Gastrocnemius medialis (tissue), 4 donors: Measurements from ENCODE around the gene OXT. TPM values are rescaled to one million over a fixed set of nuclear protein-coding genes. Genes with fewer than 3 reads are reported as not detected.

Source experiments
- ATAC-seq, 2 donors: fragments of 150-250 bp; one replicate each; pipeline ENCODE4 v1.9.1; 2016
- DNase-seq, 2 donors: peaks; one replicate each; pipeline ENCODE4 v3.0.0-alpha.2; 2019
- H3K27ac ChIP-seq, 4 donors: fragments of 200-600 bp; sonication (generic); 1 replicate in 1 of 4; 2 replicates in 3 of 4; pipeline ENCODE4 v1.5.1; 2016 to 2018; ENCODE audit warnings: mild to moderate bottlenecking in 2 of 4, moderate library complexity in 1 of 4
- H3K27me3 ChIP-seq, 3 donors: fragments of 200-600 bp; sonication (generic) in 2 of 3; 1 replicate in 1 of 3; 2 replicates in 2 of 3; pipeline versions ENCODE4 v1.5.1 to v1.6.0; 2016 to 2019; ENCODE audit warnings: mild to moderate bottlenecking in 1 of 3, moderate library complexity in 1 of 3
- H3K36me3 ChIP-seq, 2 donors: fragments of 200-600 bp; sonication (generic) in 1 of 2; one replicate each; pipeline ENCODE4 v1.5.1; 2017 to 2018
- H3K4me1 ChIP-seq, 2 donors: fragments of 200-600 bp; sonication (generic) in 1 of 2; one replicate each; pipeline ENCODE4 v1.5.1; 2016 to 2017; ENCODE audit warnings: mild to moderate bottlenecking in 2 of 2
- H3K4me3 ChIP-seq, 4 donors: fragments of 200-600 bp; sonication (generic) in 3 of 4; 1 replicate in 1 of 4; 2 replicates in 3 of 4; pipeline ENCODE4 v1.5.1; 2016 to 2019; ENCODE audit warnings: mild to moderate bottlenecking in 2 of 4
- H3K9me3 ChIP-seq, 3 donors: fragments of 200-600 bp; sonication (generic) in 2 of 3; 1 replicate in 1 of 3; 2 replicates in 2 of 3; pipeline ENCODE4 v1.5.1; 2016 to 2019
- POLR2A ChIP-seq, 2 donors: fragments of 450-650 bp; IDR thresholded peaks; one replicate each; pipeline ENCODE4 v1.6.1; 2017; ENCODE audit warnings: antibody characterized with exemption in 2 of 2, mild to moderate bottlenecking in 2 of 2, moderate library complexity in 2 of 2
- in situ Hi-C, 4 donors: fragments of 200-750 bp; cut with MboI; loops; one replicate each; pipeline versions ENCODE4 v1.15.0 to v1.8.0; 2017; ENCODE audit warnings: low sequenced_read_pairs in 4 of 4
- intact Hi-C: fragments of 100-400 bp; cut with DNase I; formaldehyde crosslinking; loops from one replicate; pipeline ENCODE4 v1.15.1; 2023; ENCODE audit warnings: low total_unique reads
- total RNA-seq, 4 donors: library from RNA; depleted of rRNA; stranded (reverse); fragments of >200 nt; gene quantifications; one replicate each; pipeline versions ENCODE4 v1.1.0 to v1.2.3, GENCODE V29; 2016
- TF ChIP-seq, protein P1 (sequence below), 5 experiments: fragments of 450-650 bp in 3 of 5; fragments of 200-600 bp in 2 of 5; sonication (generic) in 2 of 5; IDR thresholded peaks in 4 of 5; conservative IDR thresholded peaks in 1 of 5; 1 replicate in 4 of 5; 2 replicates in 1 of 5; pipeline ENCODE4 v1.5.1; 2016 to 2019; ENCODE audit warnings: antibody characterized with exemption in 5 of 5, mild to moderate bottlenecking in 3 of 5, moderate library complexity in 3 of 5

OXT gene
- total RNA-seq, 4 donors from 2014 or later, result 2.2 TPM; not detected in 3

DNA sequence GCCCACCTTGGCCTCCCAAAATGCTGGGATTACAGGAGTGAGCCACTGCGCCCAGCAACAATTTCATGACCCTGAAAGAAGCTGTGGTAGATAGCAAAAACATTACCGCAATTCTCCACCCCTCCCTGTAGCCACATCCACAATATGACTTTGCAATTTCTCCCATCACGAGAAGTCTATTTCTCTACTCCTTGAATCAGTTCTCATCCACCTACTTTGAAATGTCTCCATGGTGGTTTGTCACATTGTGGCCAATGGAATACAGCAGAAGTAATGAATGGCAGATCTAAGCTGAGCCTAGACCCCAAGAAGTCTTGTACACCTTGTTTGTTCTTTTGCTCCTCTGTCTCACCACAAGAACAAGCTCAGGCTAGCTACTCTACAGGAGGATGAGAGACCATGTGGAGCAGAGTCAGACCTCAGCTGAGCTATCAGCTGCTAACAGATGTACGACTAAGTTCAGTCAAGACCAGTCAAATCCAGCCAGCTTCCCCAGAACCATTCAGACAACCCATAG, 6.3 kb downstream of the OXT start:
- ATAC-seq, result no peak
- in situ Hi-C loops (no loop called here), intact Hi-C loops (no loop called here)
- Histone ChIP-seq H3K4me1 (peaks cover 11% of the 10 kb centered on the region in 2 donors), H3K9me3 (no peaks in the 10 kb centered on the region), H3K4me3 (no peak overlapping the region), H3K27ac (no peak overlapping the region), H3K27me3 (peaks cover 3 to 6% (median 4%) of the 10 kb centered on the region in 3 donors), H3K36me3 (no peaks in the 10 kb centered on the region)
- no peak for TF ChIP-seq POLR2A (IDR thresholded peaks at IDR 0.05)
- TF ChIP-seq, protein P1, sequence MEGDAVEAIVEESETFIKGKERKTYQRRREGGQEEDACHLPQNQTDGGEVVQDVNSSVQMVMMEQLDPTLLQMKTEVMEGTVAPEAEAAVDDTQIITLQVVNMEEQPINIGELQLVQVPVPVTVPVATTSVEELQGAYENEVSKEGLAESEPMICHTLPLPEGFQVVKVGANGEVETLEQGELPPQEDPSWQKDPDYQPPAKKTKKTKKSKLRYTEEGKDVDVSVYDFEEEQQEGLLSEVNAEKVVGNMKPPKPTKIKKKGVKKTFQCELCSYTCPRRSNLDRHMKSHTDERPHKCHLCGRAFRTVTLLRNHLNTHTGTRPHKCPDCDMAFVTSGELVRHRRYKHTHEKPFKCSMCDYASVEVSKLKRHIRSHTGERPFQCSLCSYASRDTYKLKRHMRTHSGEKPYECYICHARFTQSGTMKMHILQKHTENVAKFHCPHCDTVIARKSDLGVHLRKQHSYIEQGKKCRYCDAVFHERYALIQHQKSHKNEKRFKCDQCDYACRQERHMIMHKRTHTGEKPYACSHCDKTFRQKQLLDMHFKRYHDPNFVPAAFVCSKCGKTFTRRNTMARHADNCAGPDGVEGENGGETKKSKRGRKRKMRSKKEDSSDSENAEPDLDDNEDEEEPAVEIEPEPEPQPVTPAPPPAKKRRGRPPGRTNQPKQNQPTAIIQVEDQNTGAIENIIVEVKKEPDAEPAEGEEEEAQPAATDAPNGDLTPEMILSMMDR (IDR thresholded peaks at IDR 0.05 in 4 of 5, conservative IDR thresholded peaks at IDR 0.05 in 1 of 5), result no peak
- no peak for DNase-seq

DNA sequence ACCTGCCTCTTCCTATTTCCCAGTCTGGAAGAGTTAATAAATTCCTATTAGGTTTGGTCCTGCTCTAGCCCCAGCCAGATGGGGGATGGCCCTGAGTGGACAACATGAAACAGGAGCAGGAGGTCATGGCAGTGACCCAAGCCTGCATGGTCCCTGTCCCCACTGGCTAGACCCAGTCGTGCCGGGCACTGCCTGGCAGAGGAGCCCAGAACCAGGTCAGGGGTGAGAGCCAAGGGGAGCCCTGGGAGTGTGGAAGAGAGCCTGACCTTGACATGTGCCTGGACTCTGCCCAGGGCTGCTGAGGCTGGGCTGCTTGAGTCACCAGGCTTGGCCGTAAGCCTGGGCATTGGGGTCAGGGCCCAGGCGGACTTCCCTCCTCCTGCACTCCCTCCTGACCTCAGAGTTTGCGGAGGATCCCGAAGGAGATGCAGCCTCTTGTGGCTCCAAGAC, 9.5 kb downstream of the OXT start:
- H3K36me3 ChIP-seq, result no peaks in the 10 kb centered on the region
- peak; percentile 80 to 88 for DNase-seq
- no peak overlapping the region for H3K4me3 ChIP-seq
- H3K27ac ChIP-seq, result peak overlapping the region; percentile 45 to 66 (median 56)
- intact Hi-C loops (no loop called here), in situ Hi-C loops (no loop called here)
- peaks cover 5 to 15% (median 10%) of the 10 kb centered on the region in 3 donors for H3K27me3 ChIP-seq
- H3K9me3 ChIP-seq, result no peaks in the 10 kb centered on the region
- ATAC-seq, result peak; percentile 95 to 96
- TF ChIP-seq, protein P1 (IDR thresholded peaks at IDR 0.05 in 4 of 5, conservative IDR thresholded peaks at IDR 0.05 in 1 of 5), result no peak
- no peak for TF ChIP-seq POLR2A (IDR thresholded peaks at IDR 0.05)
- H3K4me1 ChIP-seq, result peaks cover 11% of the 10 kb centered on the region in 2 donors

DNA sequence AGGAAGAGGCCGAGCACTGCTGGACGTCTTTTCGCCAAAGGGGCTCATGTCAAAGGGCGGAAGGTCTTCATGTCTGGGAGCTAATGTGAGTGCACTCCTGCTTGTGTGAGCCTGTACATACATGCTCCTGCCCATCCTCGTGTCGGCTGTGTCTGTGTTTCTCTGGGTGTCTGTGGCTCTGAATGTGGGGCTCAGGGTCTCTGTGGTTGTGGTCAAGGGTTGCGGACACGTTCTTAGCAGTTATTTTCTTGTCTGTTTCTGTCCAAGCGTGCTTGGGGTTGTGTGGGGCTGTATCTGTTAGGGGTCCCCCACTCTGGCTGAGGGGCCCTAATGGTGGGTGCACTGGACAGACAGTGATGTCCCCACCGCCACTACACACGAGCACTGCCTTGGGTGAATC, 10.2 kb downstream of the OXT start:
- no peak overlapping the region for H3K27ac ChIP-seq
- TF ChIP-seq, protein P1 (IDR thresholded peaks at IDR 0.05 in 4 of 5, conservative IDR thresholded peaks at IDR 0.05 in 1 of 5), result no peak
- TF ChIP-seq POLR2A (IDR thresholded peaks at IDR 0.05), result no peak
- no peak overlapping the region for H3K4me3 ChIP-seq
- DNase-seq, result no peak
- intact Hi-C loops (no loop called here), in situ Hi-C loops (no loop called here)
- H3K4me1 ChIP-seq, result peaks cover 11% of the 10 kb centered on the region in 2 donors
- no peaks in the 10 kb centered on the region for H3K9me3 ChIP-seq
- peaks cover 5 to 15% (median 10%) of the 10 kb centered on the region in 3 donors for H3K27me3 ChIP-seq
- ATAC-seq, result no peak
- no peaks in the 10 kb centered on the region for H3K36me3 ChIP-seq

DNA sequence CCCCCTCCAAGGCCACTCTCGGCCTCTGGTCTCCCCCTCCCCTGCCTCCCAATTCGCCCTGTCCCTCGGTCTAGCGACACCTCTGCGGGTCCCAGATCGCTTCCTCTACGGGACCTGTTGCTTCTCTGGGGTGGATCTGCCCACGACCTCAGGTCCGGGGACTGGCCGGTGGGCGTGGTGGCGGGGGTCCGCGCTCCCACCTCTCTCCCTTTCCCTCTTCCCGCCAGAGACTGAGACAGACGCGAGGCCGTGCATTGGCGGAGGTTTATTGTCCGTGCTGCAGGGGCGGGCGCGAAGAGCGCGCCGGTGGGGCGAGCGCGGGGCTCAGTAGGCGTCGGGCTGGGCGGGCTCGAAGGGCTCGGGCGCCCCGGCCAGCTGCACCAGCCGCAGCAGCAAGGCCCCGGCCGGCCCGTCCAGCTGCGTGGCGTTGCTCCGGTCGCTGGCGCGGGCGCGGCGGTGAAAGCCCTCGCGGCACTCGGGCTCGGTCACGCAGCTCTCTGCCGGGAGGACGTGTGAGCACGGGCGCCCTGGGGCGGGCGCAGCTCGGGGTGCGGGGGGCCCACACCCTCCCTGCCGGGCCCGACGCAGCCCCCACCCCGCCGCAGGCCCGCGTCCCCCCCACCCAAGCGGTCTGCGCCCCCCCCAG, 11.0 kb downstream of the OXT start:
- no peak for DNase-seq
- no peaks in the 10 kb centered on the region for H3K36me3 ChIP-seq
- no peak overlapping the region for H3K27ac ChIP-seq
- ATAC-seq, result no peak
- H3K4me3 ChIP-seq, result peak overlapping the region in 2 of 4 donors; percentile 2 to 28
- no peak for TF ChIP-seq POLR2A (IDR thresholded peaks at IDR 0.05)
- TF ChIP-seq, protein P1 (IDR thresholded peaks at IDR 0.05 in 4 of 5, conservative IDR thresholded peaks at IDR 0.05 in 1 of 5), result no peak
- H3K9me3 ChIP-seq, result no peaks in the 10 kb centered on the region
- intact Hi-C loops (no loop called here), in situ Hi-C loops (no loop called here)
- H3K27me3 ChIP-seq, result peaks cover 5 to 15% (median 10%) of the 10 kb centered on the region in 3 donors
- peaks cover 11% of the 10 kb centered on the region in 2 donors for H3K4me1 ChIP-seq
